Measurements from ENCODE around the gene RESP18.

Gene RESP18

DNA sequence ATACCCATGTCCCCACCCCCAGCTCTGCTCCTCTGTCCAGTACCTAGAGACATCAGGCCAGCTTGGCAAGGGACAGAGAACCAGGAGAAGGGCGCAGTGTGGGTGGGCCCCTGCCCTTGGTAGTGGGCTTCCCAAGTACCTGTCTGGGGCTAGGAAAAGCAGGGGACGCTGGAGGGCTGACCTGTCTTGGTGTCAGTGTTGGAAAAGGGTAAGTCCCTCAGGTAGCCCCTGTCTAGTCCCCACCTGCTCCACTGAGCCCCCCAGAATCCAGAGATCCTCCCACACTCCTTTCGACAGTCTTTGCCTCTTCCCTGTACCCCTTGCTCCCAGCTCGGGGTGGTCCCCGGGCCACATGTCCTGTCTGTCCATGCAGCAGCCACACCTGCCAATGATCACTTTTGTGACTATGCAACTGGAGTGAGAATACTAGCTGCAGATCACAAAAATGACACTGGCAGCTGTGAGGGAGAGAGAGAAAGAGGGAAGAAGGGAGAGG is 38.8 kb downstream of the RESP18 start:
- no peak overlapping the region for H3K4me3 ChIP-seq (ENCODE audit: low read depth, low read length)
- DNase-seq (ENCODE audit: low read depth), result no peak
- TF ChIP-seq CTCF (IDR thresholded peaks at IDR 0.05; ENCODE audit: low read depth, low read length, missing control alignments), result no peak

DNA sequence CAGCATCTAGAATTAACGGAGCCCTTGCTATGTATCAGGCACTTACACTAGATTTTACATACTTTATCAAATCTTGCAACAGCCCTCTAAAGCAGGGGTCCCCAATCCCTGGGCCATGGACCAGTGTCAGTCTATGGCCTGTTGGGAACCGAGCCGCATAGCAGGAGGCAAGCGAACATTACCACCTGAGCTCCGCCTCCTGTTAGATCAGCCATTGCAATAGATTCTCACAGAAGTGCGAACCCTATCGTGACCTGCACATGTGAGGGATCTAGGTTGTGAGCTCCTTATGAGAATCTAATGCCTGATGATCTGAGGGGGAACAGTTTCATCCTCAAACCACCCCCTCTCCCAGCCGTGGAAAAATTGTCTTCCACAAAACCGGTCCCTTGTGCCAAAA is 39.9 kb downstream of the RESP18 start:
- no peak overlapping the region for H3K4me3 ChIP-seq (ENCODE audit: low read depth, low read length)
- DNase-seq (ENCODE audit: low read depth), result no peak
- no peak for TF ChIP-seq CTCF (IDR thresholded peaks at IDR 0.05; ENCODE audit: low read depth, low read length, missing control alignments)

DNA sequence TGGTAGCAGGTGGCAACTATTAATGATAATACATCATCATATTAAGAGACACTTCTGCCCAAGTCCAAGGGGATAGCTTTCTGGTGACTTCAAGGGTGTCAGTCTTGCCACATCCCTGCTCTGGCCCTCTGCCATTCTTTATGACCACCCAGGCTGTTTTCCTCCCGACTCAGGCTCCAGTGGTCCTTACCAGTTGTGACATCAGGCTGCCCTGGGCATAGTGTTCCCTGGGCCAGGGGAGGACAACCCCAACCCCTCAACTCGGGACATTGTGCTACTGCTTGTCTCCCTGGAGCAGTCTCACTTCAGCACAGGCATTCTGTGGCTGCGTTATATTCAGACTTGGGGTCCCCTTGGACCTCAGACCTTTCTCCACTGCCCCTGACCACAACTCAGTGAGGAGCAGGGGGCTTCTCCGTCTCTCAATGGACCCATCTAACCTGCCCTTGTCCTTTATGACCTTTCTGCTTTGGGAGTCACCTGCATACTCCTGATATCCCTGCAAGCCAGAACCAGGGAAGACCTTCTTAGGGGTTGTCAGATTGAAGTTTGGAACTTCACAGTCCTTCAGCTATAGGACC is 40.5 kb downstream of the RESP18 start:
- H3K4me3 ChIP-seq (ENCODE audit: low read depth, low read length), result no peak overlapping the region
- DNase-seq (ENCODE audit: low read depth), result no peak
- TF ChIP-seq CTCF (IDR thresholded peaks at IDR 0.05; ENCODE audit: low read depth, low read length, missing control alignments), result no peak

DNA sequence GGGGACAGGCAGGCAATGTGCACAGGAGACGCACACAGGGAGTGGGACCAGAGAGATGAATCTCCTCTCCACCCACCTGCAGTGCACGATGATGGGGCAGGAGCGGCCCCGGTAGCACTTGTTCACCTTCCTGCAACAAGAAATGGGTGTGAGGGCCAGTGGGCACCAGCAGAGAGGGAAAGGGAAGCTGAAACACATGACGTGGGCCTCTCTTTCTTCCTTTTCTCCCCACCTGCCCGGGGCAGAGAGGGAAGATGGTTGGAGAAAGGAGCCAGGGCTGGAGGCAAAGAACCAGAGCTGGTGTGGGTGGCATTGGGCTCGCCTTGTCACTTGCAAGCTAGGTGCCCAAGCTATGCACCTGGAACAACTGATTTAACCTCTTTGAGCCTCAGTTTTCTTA is 41.1 kb downstream of the RESP18 start:
- DNase-seq (ENCODE audit: low read depth), result no peak
- TF ChIP-seq CTCF (IDR thresholded peaks at IDR 0.05; ENCODE audit: low read depth, low read length, missing control alignments), result no peak
- H3K4me3 ChIP-seq (ENCODE audit: low read depth, low read length), result no peak overlapping the region

- no peak overlapping the region for H3K4me3 ChIP-seq (ENCODE audit: low read depth, low read length)
- no peak for DNase-seq (ENCODE audit: low read depth)
- TF ChIP-seq CTCF (IDR thresholded peaks at IDR 0.05; ENCODE audit: low read depth, low read length, missing control alignments), result no peak
These were observed 42.0 kb downstream of the RESP18 start for GRCh38 chr2:219290381-219291171.

DNA sequence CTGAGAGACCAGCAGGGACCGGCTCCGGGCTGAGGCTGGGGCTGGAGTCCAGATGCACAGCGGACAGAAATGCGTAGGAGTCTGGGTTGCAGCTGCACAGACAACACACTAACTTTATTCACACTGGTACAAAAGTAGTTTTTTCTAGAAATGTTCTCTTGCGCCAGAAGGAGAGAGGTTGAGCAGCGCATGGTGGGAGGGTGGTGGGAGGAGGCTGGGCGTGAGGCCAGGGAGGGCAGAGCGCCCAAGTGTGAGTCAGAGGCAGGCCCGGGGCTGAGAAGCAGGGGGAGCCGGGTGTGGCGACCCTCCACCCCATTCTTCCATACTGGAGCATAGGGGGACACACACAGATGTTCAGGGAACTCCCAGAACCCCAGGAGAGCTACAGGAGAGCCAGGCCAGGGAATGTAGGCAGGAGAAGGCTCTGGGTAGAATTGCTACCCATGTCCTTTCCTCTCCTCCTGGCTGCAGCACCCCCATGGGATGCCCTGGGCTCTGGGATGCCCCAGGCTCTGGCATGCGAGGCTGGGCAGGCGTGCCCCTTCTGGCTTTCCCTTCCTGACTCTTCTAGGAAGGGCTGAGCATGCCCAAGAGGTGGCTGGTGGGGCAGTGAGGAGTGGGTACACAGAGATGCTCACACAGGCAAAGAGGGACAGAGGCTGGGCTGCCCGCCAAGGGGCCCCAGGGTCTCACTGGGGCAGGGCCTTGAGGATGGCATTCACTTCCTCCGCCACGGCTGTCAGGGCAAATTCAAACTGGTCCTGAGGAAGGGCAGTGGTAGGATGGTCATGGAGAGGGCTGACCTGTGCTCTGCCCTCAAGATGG is 42.8 kb downstream of the RESP18 start:
- no peak for DNase-seq (ENCODE audit: low read depth)
- TF ChIP-seq CTCF (IDR thresholded peaks at IDR 0.05; ENCODE audit: low read depth, low read length, missing control alignments), result no peak
- no peak overlapping the region for H3K4me3 ChIP-seq (ENCODE audit: low read depth, low read length)
